NCI-H748 (cell line): Measurements from ENCODE around the gene NUDC.
A peak's percentile ranks its signal among the peaks of the same experiment; 100 is the strongest.

Experiments used
- DNase-seq: peaks from one replicate; lab custom pipeline; 2025; ENCODE audit not compliant: unreplicated experiment; lab: John Stamatoyannopoulos, UW

Gene NUDC

GRCh38 chr1:26950602-26951001 lies 29.1 kb downstream of the NUDC start:
- DNase-seq, result no peak

DNA sequence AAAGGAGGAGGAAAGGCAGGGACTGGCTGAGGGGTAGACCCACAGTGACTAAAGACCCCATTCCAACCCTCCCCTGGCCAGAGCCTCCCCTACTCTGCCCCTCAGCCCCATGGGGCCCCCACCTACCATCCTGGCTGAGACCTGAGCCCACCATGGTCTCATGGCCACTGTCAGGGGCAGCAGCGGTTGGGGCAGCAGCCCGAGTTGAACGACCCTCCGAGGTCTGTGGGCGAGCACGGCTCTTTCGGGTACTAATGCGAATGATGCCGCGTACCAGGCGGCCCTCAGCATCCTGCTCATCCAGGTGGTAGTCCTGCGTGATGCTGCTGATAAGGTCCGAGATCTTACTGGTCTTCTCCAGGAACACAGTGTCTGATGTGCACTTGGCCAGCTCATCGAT lies 29.7 kb downstream of the NUDC start:
- no peak for DNase-seq

DNA sequence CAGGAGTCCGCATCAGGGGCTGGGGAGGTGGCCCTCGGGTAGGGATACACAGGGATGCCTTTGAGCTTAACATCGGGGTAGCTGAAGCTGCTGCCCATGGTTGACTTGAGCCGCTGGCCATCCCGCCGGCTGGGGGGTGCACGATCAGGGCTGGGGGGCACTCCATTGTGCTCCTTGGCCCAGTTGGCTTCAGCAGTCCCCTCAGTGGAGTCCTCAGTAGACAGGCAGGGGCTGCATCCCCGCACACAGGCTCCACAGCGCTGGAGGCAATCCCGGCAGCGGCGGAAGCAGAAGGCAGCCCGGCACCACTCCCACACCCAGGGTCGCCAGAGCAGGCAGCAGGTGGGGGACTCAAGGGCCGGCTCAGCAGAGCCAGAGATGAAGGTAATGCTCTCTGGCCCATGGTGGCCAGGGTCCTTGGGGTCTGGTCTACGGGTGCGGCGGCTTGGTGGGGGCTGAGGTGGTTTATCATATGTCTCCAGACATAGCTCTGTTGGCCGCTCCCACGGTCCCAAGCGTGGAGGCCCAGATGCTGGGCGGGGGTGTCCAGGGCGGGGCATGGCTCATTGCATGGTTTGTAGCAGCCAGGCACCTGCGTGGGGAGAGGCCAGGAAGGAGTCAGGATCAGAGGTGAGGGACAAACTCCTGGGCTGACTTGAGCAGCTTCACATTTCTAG lies 30.4 kb downstream of the NUDC start:
- DNase-seq, result no peak

GRCh38 chr1:26953374-26953773 lies 31.8 kb downstream of the NUDC start:
- DNase-seq, result no peak

DNA sequence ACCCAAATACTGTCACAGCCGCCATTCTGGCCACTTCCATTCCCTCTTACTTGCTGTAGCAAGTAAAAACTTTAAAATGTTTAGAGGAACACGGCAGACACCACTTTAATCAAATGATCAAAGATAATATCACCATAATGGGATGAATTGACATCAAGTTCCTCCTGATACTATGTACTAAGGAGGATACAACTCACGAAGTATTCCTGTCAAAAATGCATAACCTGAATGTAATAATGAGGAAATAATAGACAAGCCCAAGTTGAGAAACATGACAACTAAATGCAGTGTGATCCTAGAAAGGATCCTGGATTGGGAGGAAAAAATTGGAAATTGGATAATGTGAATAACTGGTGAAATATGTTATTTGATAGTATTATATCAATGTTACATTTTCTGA lies 34.8 kb downstream of the NUDC start:
- no peak for DNase-seq

DNA sequence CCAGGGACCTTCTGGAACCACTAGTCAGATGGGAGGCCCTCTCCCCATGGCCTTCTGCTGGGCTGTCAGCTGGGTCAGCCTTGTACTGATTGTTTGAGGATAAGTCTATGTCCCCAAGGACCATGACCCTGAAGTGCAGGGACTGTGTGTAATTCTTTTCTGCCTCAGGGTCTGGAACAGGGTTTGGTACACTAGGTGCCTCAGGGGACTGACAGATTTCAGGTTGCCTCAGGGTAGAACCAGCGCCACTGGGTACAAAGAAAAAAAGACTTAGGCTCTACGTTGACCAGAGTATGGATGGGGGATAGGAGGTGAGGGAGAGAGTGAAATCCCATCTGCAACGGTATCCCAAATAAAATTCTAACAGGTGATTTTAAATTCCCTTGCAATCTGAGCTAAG lies 35.8 kb downstream of the NUDC start:
- DNase-seq, result no peak

DNA sequence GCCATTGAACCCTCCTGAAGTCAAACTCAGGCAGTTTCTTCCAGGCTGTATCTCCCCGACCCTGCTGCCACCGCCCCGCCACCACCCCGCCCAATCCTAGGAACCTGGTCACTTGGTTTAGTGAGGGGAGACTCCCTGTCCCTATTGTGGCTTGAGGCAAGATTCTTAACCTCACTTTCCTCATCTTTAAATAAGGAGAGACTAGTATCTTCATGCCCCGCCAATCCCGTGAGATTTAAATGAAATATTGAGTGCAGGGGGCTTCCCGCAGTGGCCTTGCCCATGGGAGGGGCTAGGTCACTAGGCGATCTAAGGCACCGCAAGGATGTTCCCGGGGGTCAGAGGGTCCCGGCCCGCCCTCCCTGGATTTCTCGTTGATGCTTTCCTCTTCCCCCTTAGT lies 37.7 kb downstream of the NUDC start:
- no peak for DNase-seq

- DNase-seq, result peak; percentile 89
Measured at GRCh38 chr1:26959722-26960624, 38.4 kb downstream of the NUDC start, which contains the start of gene KDF1. Gene KDF1 (minus strand): TSS chr1:26960468. CDS start chr1:26952380, 8,088 bp downstream.

GRCh38 chr1:26960625-26960966 lies 39.1 kb downstream of the NUDC start:
- DNase-seq, result no peak

DNA sequence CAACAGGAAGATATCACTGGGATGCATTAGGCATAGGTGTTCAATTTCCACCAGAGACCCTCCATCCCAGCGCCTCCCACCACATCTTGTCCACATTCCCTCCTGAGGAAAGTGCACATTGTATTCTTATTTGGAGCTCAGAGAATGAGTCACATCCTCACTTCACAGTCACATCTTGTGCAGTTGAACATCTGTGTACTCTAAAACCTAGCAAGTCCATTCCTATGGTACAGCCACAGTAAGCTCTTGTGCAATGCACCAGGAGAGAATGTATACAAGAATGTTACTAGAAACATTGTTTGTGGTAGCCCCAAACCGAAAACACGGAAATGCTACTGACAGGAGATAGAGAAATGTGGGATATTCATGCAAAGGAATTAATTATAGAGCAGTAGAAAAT lies 40.3 kb downstream of the NUDC start:
- DNase-seq, result no peak

GRCh38 chr1:26965213-26965612 lies 43.7 kb downstream of the NUDC start:
- no peak for DNase-seq

- DNase-seq, result no peak
Measured at GRCh38 chr1:26965628-26966027, 44.1 kb downstream of the NUDC start.

GRCh38 chr1:26970810-26971209 lies 49.3 kb downstream of the NUDC start:
- DNase-seq, result no peak

DNA sequence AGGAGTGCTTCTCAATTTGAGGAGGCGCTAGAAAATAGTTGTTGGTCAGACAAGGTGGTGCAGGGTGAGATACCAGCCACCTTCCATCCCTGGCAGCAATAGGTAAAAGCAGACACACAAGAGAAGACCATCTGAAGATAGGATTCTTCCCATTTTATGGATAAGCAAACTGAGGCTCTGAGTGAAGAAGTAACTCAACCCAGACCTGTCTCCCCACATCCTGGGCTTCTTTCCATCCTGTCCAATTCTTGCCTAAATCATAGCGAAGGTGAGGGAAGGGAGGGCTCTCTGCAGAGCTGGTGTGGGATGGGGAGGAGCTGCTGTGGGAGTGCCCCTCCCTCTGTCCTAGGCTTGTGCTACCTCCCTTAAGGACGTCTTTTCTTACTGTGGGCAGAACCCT lies 50.0 kb downstream of the NUDC start:
- DNase-seq, result no peak

DNA sequence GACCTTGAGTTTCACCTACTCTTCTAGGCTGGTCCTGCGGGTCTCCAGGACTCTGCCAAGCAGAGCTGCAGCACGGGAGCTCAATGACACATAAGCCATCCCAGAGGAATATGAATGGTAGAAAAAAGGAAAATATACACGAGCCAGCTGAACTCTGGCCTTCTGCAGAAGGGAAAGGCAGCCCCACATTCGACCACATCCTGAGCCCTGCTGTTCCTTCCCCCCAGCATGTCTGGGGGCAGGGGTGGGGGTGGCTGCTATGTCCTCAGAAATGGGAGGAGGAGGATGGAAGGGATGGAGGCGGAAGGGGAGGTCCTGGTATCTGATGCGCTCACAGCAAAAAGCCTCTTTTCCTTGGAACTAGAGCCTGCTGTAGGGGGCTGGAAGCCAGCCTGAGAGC lies 50.8 kb downstream of the NUDC start:
- no peak for DNase-seq

GRCh38 chr1:26972821-26973220 lies 51.3 kb downstream of the NUDC start:
- DNase-seq, result no peak

- no peak for DNase-seq
Measured at GRCh38 chr1:26976621-26977510, 55.3 kb downstream of the NUDC start.

DNA sequence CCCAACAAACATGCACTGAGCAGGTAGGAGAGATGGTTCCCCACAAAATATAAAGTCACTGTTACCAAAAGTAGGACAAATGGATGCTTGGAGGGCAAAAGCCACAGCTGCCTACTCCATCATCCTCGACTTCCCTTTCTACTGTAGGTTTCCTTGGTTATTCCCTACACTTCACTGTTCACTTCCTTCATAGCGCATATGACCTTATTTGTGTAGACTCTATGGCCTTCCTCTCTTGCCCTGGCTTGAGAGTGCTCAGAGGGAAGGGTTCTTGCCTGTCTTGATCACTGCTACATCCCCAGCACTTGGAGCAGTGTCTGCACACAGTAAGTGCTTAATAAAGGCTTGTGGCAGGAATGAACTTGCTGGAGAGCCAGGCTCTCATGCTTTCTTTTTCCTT lies 57.4 kb downstream of the NUDC start:
- no peak for DNase-seq

GRCh38 chr1:26981146-26981846 lies 59.8 kb downstream of the NUDC start:
- no peak for DNase-seq

GRCh38 chr1:26983863-26984262 lies 62.3 kb downstream of the NUDC start:
- no peak for DNase-seq

- DNase-seq, result no peak
Measured at GRCh38 chr1:26984291-26984690, 62.7 kb downstream of the NUDC start.
